ENCODE measurements around the gene MBD3L2B. TPM values are rescaled to one million over a fixed set of nuclear protein-coding genes. Genes with fewer than 3 reads are reported as not detected.
A peak's percentile ranks its signal among the peaks of the same experiment; 100 is the strongest.
"Not testable (repeated sequence)": the region's sequence is repeated elsewhere in the genome, so short reads cannot be mapped to it uniquely, and the experiment has no call there.

Gene MBD3L2B
- not detected in 2 replicates for total RNA-seq (2014; rRNA removed; shearing (Covaris generic))

GRCh38 chr19:7021331-7021730, at the start of gene MBD3L2B:
MBD3L2B (minus strand) TSS chr19:7021431; CDS start chr19:7021397, 34 bp downstream.
- not testable (repeated sequence) for DNase-seq (ENCODE audit: low spot score)

GRCh38 chr19:7069904-7070226, 48.6 kb upstream of the MBD3L2B start:
- DNase-seq (ENCODE audit: low spot score) = no peak

- DNase-seq (ENCODE audit: low spot score) = peak; percentile 94
Measured at GRCh38 chr19:7069042-7069903, 48.0 kb upstream of the MBD3L2B start, which contains the start of gene ZNF557. ZNF557 (plus strand) TSS chr19:7069703; CDS start chr19:7075075, 5,372 bp downstream.

- no peak for DNase-seq (ENCODE audit: low spot score)
Measured at GRCh38 chr19:7068599-7068998, 47.4 kb upstream of the MBD3L2B start.

- DNase-seq (ENCODE audit: low spot score) = no peak
Measured at GRCh38 chr19:7067716-7068115, 46.5 kb upstream of the MBD3L2B start.

GRCh38 chr19:7067122-7067521, 45.9 kb upstream of the MBD3L2B start:
- not testable (repeated sequence) for DNase-seq (ENCODE audit: low spot score)

- no peak for DNase-seq (ENCODE audit: low spot score)
Measured at GRCh38 chr19:7063764-7064418, 42.7 kb upstream of the MBD3L2B start.

GRCh38 chr19:7063339-7063738, 42.1 kb upstream of the MBD3L2B start:
- DNase-seq (ENCODE audit: low spot score) = no peak

- DNase-seq (ENCODE audit: low spot score) = not testable (repeated sequence)
Measured at GRCh38 chr19:7059977-7060376, 38.7 kb upstream of the MBD3L2B start.

GRCh38 chr19:7058576-7058975, 37.3 kb upstream of the MBD3L2B start, which contains the start of gene MBD3L3:
MBD3L3 (minus strand) TSS chr19:7058676; CDS start chr19:7058605, 71 bp downstream.
- DNase-seq (ENCODE audit: low spot score) = not testable (repeated sequence)

GRCh38 chr19:7056371-7056770, 35.1 kb upstream of the MBD3L2B start:
- DNase-seq (ENCODE audit: low spot score) = not testable (repeated sequence)

GRCh38 chr19:7055679-7056078, 34.4 kb upstream of the MBD3L2B start:
- not testable (repeated sequence) for DNase-seq (ENCODE audit: low spot score)

- not testable (repeated sequence) for DNase-seq (ENCODE audit: low spot score)
Measured at GRCh38 chr19:7054635-7055368, 33.6 kb upstream of the MBD3L2B start.

GRCh38 chr19:7052896-7053295, 31.7 kb upstream of the MBD3L2B start:
- not testable (repeated sequence) for DNase-seq (ENCODE audit: low spot score)

GRCh38 chr19:7051421-7051820, 30.2 kb upstream of the MBD3L2B start:
- not testable (repeated sequence) for DNase-seq (ENCODE audit: low spot score)

GRCh38 chr19:7049021-7049420, 27.8 kb upstream of the MBD3L2B start, which contains the start of gene MBD3L2:
MBD3L2 (plus strand) TSS chr19:7049321; CDS start chr19:7049374, 53 bp downstream.
- DNase-seq (ENCODE audit: low spot score) = not testable (repeated sequence)

- DNase-seq (ENCODE audit: low spot score) = not testable (repeated sequence)
Measured at GRCh38 chr19:7041563-7041962, 20.3 kb upstream of the MBD3L2B start.

- not testable (repeated sequence) for DNase-seq (ENCODE audit: low spot score)
Measured at GRCh38 chr19:7040079-7040478, 18.8 kb upstream of the MBD3L2B start, which contains the start of gene MBD3L4. MBD3L4 (minus strand) TSS chr19:7040179; CDS start chr19:7040144, 35 bp downstream.

- not testable (repeated sequence) for DNase-seq (ENCODE audit: low spot score)
Measured at GRCh38 chr19:7030278-7030677, 9.0 kb upstream of the MBD3L2B start, which contains the start of gene MBD3L5. MBD3L5 (plus strand) TSS chr19:7030578; CDS start chr19:7030612, 34 bp downstream.

- DNase-seq (ENCODE audit: low spot score) = not testable (repeated sequence)
Measured at GRCh38 chr19:7028790-7029189, 7.6 kb upstream of the MBD3L2B start.

GRCh38 chr19:7018828-7019227, 2.4 kb downstream of the MBD3L2B start:
- no peak for DNase-seq (ENCODE audit: low spot score)
